Measurements from ENCODE around the gene PDE1A. TPM values are rescaled to one million over a fixed set of nuclear protein-coding genes. Genes with fewer than 3 reads are reported as not detected.
A peak's percentile ranks its signal among the peaks of the same experiment; 100 is the strongest.

PDE1A gene
- total RNA-seq, 1 donor from 2014 or later, result 1.1 TPM

DNA sequence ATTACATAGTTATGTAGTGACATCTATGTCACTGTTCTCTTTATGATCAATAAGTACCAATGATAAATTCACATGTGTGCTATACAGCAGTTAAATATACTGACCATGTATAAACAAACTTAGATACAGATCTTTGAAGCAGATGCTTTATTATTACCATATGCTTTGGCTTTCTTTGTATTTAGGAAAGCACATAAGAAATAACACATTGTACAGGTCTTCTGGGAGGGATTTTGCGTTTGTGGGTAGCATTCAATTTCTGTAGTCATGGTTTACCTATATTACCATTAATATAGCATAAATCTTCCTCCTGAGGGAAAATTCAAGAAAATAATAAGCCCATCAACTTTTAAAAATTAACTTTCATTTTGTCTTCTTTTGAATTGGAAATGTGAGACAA, 1.6 kb upstream of the PDE1A start:
- H3K9me3 Mint-ChIP-seq (ENCODE audit: low read depth), result peaks cover 7% of the 10 kb centered on the region
- no peak overlapping the region for H3K27ac Mint-ChIP-seq (ENCODE audit: unreplicated experiment)
- no peak overlapping the region for H3K4me3 Mint-ChIP-seq (ENCODE audit: unreplicated experiment)

DNA sequence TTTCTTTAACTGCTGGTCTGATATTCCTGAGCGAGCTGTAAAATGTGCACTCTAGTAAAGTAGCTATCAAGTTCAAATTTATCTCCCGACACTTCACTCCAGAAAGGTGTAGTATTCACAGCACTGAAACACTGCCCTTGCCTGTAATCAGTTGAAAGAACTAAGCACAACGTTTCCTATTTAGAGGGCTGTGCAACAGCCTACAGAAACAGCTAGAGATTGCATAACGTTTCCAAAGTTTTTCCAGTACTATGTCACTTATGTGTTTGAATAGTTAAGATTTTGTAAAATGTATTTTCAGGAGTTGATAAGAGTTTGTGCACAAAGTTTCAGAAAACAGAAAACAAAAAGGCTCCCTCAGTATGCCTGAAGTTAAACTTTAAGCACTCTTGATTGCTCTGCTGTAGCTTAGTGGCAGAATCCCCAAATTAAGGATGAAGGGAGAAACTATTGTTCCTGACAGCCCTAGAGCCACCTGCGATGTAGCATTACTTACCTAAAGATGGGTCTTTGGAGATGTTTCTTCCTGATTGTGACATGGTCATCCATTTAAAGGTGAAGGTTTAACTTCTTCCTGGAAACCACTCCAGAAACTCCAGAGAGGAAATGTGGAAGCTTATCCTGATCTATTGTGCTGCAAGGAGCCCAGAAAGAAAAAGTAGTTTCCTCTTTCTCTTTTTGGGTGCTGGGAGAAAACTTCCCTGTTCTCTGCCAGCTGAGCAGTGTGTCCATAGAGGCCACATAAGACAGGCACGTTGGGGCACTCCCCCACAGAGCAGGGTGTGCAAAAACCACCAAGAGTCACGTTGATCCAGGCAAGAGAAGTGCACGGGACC, 536 bp downstream of the PDE1A start:
- no peak overlapping the region for H3K4me3 Mint-ChIP-seq (ENCODE audit: unreplicated experiment)
- TF ChIP-seq, protein P1, sequence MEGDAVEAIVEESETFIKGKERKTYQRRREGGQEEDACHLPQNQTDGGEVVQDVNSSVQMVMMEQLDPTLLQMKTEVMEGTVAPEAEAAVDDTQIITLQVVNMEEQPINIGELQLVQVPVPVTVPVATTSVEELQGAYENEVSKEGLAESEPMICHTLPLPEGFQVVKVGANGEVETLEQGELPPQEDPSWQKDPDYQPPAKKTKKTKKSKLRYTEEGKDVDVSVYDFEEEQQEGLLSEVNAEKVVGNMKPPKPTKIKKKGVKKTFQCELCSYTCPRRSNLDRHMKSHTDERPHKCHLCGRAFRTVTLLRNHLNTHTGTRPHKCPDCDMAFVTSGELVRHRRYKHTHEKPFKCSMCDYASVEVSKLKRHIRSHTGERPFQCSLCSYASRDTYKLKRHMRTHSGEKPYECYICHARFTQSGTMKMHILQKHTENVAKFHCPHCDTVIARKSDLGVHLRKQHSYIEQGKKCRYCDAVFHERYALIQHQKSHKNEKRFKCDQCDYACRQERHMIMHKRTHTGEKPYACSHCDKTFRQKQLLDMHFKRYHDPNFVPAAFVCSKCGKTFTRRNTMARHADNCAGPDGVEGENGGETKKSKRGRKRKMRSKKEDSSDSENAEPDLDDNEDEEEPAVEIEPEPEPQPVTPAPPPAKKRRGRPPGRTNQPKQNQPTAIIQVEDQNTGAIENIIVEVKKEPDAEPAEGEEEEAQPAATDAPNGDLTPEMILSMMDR (IDR thresholded peaks at IDR 0.05), result no peak
- H3K27me3 Mint-ChIP-seq (ENCODE audit: low read depth), result no peaks in the 10 kb centered on the region
- peaks cover 15% of the 10 kb centered on the region for H3K4me1 Mint-ChIP-seq (ENCODE audit: low read depth)
- H3K27ac Mint-ChIP-seq (ENCODE audit: unreplicated experiment), result peak overlapping the region; percentile 49
- no peak for DNase-seq (ENCODE audit: low spot score)
- H3K36me3 Mint-ChIP-seq (ENCODE audit: low read depth), result no peaks in the 10 kb centered on the region
- H3K9me3 Mint-ChIP-seq (ENCODE audit: low read depth), result peaks cover 6% of the 10 kb centered on the region

More for the DNA sequence above, 1.6 kb upstream of the PDE1A start:
- no peak for DNase-seq (ENCODE audit: low spot score)
- TF ChIP-seq, protein P1 (IDR thresholded peaks at IDR 0.05), result no peak
- H3K36me3 Mint-ChIP-seq (ENCODE audit: low read depth), result no peaks in the 10 kb centered on the region
- no peaks in the 10 kb centered on the region for H3K27me3 Mint-ChIP-seq (ENCODE audit: low read depth)
- peaks cover 17% of the 10 kb centered on the region for H3K4me1 Mint-ChIP-seq (ENCODE audit: low read depth)

DNA sequence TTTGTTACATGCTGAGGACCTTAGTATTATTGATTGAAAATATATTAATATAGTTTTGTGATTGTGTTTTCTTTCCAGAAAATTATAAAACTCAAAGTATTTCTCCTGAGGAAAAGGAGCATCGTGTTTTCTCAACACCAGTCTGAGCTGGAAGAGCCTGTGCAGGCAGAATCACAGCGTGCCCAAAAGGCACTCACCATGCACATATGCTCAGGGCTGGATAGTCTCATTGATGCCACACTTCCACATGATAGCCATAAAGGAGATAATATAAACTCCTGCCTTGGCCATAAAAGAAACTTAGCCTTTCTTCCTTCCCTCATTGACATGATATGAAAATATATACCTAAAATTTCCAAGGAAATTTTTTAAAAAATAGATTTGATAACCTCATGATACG, 4.0 kb downstream of the PDE1A start:
- peaks cover 15% of the 10 kb centered on the region for H3K4me1 Mint-ChIP-seq (ENCODE audit: low read depth)
- no peaks in the 10 kb centered on the region for H3K27me3 Mint-ChIP-seq (ENCODE audit: low read depth)
- H3K36me3 Mint-ChIP-seq (ENCODE audit: low read depth), result no peaks in the 10 kb centered on the region
- no peak overlapping the region for H3K4me3 Mint-ChIP-seq (ENCODE audit: unreplicated experiment)
- no peak for DNase-seq (ENCODE audit: low spot score)
- H3K27ac Mint-ChIP-seq (ENCODE audit: unreplicated experiment), result no peak overlapping the region
- TF ChIP-seq, protein P1 (IDR thresholded peaks at IDR 0.05), result no peak
- no peaks in the 10 kb centered on the region for H3K9me3 Mint-ChIP-seq (ENCODE audit: low read depth)

DNA sequence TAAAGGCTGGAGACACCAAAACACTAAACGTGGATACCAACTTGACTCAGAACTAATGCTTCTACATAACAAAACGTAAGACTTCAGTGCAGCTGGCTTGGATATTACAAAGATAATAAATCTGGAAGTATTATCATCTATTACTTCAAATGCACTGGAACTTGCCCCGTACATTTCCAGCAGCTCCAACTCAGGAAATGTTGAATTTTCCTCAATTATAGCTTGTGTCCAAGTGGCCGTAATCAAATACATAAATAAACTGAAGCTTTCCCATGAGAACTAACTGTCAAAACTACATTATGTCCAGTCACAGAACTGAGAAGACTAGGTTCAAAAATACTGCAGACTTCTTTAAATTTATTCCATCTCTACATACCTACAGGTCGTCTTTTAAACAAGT, 6.2 kb downstream of the PDE1A start:
- no peaks in the 10 kb centered on the region for H3K36me3 Mint-ChIP-seq (ENCODE audit: low read depth)
- no peak overlapping the region for H3K27ac Mint-ChIP-seq (ENCODE audit: unreplicated experiment)
- no peaks in the 10 kb centered on the region for H3K4me1 Mint-ChIP-seq (ENCODE audit: low read depth)
- no peaks in the 10 kb centered on the region for H3K9me3 Mint-ChIP-seq (ENCODE audit: low read depth)
- DNase-seq (ENCODE audit: low spot score), result no peak
- no peak overlapping the region for H3K4me3 Mint-ChIP-seq (ENCODE audit: unreplicated experiment)
- H3K27me3 Mint-ChIP-seq (ENCODE audit: low read depth), result no peaks in the 10 kb centered on the region
- TF ChIP-seq, protein P1 (IDR thresholded peaks at IDR 0.05), result no peak

DNA sequence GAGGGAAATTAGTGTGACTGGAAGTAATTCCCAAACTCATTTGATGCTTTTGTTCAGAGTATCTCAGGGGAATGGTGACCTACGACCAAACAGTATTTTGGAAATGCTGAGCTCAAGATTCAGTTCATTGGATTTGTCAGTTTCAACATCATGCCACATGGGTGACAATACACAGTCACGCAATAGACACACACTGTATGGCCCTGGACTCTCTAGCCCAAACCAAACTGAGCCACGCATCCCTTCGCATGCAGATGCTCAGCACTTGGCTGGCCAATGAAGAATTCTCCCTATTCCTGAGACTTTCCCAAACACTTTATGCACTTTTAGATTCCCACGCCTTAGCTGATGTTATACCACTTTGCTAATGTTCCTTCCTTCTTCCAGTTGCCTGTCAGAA, 10.0 kb downstream of the PDE1A start:
- H3K36me3 Mint-ChIP-seq (ENCODE audit: low read depth), result no peaks in the 10 kb centered on the region
- H3K27me3 Mint-ChIP-seq (ENCODE audit: low read depth), result no peaks in the 10 kb centered on the region
- no peaks in the 10 kb centered on the region for H3K9me3 Mint-ChIP-seq (ENCODE audit: low read depth)
- H3K27ac Mint-ChIP-seq (ENCODE audit: unreplicated experiment), result no peak overlapping the region
- H3K4me1 Mint-ChIP-seq (ENCODE audit: low read depth), result no peaks in the 10 kb centered on the region
- no peak overlapping the region for H3K4me3 Mint-ChIP-seq (ENCODE audit: unreplicated experiment)
- no peak for DNase-seq (ENCODE audit: low spot score)
- TF ChIP-seq, protein P1 (IDR thresholded peaks at IDR 0.05), result no peak

All from chondrocyte (in vitro differentiated cells).